Erythroblast (primary cell): Measurements from ENCODE around the gene RAB8A.

Experiments
- GATA1 ChIP-seq: IDR thresholded peaks from 2 replicates; pipeline ENCODE4 v1.6.1; 2011; ENCODE audit warnings: low read depth, mild to moderate bottlenecking, control low read depth, low read length, moderate library complexity
- POLR2A ChIP-seq: IDR thresholded peaks from 2 replicates; pipeline ENCODE4 v1.6.1; 2011; ENCODE audit warnings: mild to moderate bottlenecking, low read length

DNA sequence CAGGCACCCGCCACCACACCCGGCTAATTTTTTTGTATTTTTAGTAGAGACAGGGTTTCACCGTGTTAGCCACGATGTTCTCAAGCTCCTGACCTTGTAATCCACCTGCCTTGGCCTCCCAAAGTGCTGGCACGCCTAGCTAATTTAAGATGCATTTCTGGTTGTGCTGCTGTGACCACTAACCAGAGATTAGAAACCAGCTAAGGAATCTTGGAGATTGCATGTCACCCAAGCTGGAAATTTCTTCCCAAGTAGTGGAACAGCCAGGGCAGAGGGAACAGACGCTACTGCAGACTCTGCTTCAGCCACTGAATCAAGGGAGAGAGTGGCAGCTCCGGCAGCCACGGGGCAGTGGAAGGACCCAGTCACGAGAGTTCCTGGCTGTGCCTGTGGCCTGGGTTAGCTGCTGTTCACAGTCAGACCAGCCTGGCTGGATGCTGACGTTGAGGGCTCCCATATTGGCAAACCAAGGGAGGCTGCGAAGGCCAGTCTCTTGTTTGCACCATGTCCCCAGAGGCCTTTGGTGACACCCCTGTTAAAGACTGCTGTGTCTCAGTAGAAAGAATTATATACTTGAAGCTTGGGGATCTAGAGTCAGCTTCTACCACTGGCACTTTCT, 27.5 kb upstream of the RAB8A start:
- TF ChIP-seq POLR2A (no peak), GATA1 (no peak)
